Psoas muscle (tissue), 8 donors: ENCODE results near the gene HOXA4. TPM values are rescaled to one million over a fixed set of nuclear protein-coding genes. Genes with fewer than 3 reads are reported as not detected.
A peak's percentile ranks its signal among the peaks of the same experiment; 100 is the strongest.

Source experiments
- ATAC-seq, 4 donors: fragments of 200-7000 bp; cut with Tn5 transposase; one replicate each; pipeline ENCODE4 v1.9.1; 2020; ENCODE audit warnings: moderate library complexity in 3 of 4, mild to moderate bottlenecking in 2 of 4
- DNase-seq, 2 donors: peaks; one replicate each; pipeline ENCODE4 v3.0.0-alpha.2; 2020
- H3K27ac ChIP-seq: fragments of 200-600 bp; one replicate; pipeline ENCODE4 v1.8.0; 2022
- H3K27me3 ChIP-seq, 3 donors: fragments of 200-600 bp in 1 of 3; one replicate each; pipeline versions ENCODE4 v1.6.1 to v1.8.0; 2013 to 2022; ENCODE audit warnings: low read length in 2 of 3, mild to moderate bottlenecking in 2 of 3, moderate library complexity in 1 of 3; ENCODE audit not compliant: insufficient read depth in 3 of 3
- H3K36me3 ChIP-seq, 2 donors: fragments of 200-600 bp in 1 of 2; one replicate each; pipeline versions ENCODE4 v1.6.1 to v1.8.0; 2013 to 2022; ENCODE audit warnings: low read depth in 1 of 2, mild to moderate bottlenecking in 1 of 2, moderate library complexity in 1 of 2; ENCODE audit not compliant: insufficient read depth in 1 of 2
- H3K4me1 ChIP-seq: fragments of 200-600 bp; one replicate; pipeline ENCODE4 v1.8.0; 2022
- H3K4me3 ChIP-seq: fragments of 200-600 bp; one replicate; pipeline ENCODE4 v1.8.0; 2022; ENCODE audit warnings: mild to moderate bottlenecking
- H3K9me3 ChIP-seq: fragments of 200-600 bp; one replicate; pipeline ENCODE4 v1.8.0; 2022
- WGBS, 3 donors: extraction: QIAGEN DNeasy Blood & Tissue Kit; methylation state at CpG; one replicate each; pipeline versions ENCODE4 v1.1.6 to v1.1.7; 2013; 5-methylcytosine and 5-hydroxymethylcytosine counted together
- intact Hi-C, 2 donors: fragments of 100-400 bp; cut with DNase I; formaldehyde crosslinking; loops; one replicate each; pipeline versions ENCODE4 v1.11.0 to v1.14.2; 2022
- polyA plus RNA-seq, 3 donors: library from polyadenylated mRNA; stranded (reverse); fragments of 200-250 nt; gene quantifications; one replicate each; pipeline ENCODE4 v1.2.3, GENCODE V29; 2013
- total RNA-seq, 4 donors: library from RNA; stranded (reverse); fragmentation: NEBNext Ultra II Directional in 2 of 4; extraction: Animal tissue kit (Norgen Biotek cat#: 25700) in 2 of 4; gene quantifications; one replicate each; pipeline versions ENCODE4 v1.2.1 to v1.2.4, GENCODE V29; 2021 to 2023
- TF ChIP-seq, protein P1 (sequence below): fragments of 200-600 bp; IDR thresholded peaks from one replicate; pipeline ENCODE4 v1.8.0; 2022; ENCODE audit warnings: antibody characterized with exemption
- donor health status: healthy with polysubstance abuse.
- donor health status: DM: no; HTN: no; CAD: no; lungs with moderate emphysema.
- donor health status: Bipolar disorder and iron deficiency.
- donor health status: healthy.
- donor health status: DM: yes; HTN: yes; CAD: no.
- donor health status: DM: no; HTN: no; CAD: no.
- donor health status: DM: no; HTN: no; CAD: no.
- donor health status: DM: yes; HTN: yes; CAD: no.

The HOXA4 gene
- total and polyA plus RNA-seq, 7 donors, result 6.8 to 20.8 (median 10.1) TPM

DNA sequence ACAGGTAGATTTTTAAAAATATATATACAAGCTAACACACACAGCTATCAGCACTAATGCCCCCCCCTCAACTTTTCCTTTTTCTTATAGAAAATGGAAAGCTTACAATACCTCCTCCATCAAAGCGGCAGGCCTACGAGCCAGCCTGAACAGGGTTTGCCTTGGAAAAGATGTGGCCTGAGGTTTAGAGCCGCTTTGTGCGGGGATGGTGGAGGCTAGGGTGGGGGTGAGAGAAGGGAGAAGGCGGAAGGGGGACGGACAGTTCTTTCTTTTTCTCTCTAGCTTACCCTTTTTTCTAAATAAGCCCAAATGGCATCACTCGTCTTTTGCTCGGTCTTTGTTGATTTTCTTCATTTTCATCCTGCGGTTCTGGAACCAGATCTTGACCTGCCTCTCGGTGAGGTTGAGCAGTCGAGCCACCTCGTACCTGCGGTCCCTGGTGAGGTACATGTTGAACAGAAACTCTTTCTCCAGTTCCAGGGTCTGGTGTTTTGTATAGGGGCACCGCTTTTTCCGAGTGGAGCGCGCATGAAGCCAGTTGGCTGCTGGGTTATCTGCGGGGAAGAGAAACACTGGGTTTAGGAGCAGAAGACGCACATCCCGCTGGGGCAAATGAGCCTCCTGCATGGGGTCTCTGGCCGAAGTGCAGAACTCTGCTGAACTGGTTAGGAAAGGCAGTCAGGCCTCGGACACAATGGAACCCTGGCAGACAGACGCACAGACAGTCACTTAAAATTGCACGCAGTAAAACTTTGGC, 32.9 kb upstream of the HOXA4 start:
- no peaks in the 10 kb centered on the region for H3K27me3 ChIP-seq
- H3K27ac ChIP-seq, result peak overlapping the region; percentile 92
- no peaks in the 10 kb centered on the region for H3K36me3 ChIP-seq
- intact Hi-C loops, result loop anchor here (2.0 to 10.0 kb wide), 5 partner anchors 766 to 1599 kb away; partner anchors contain the start of genes CBX3 (in 1 of the 2) and HNRNPA2B1 (in 1 of the 2)
- ATAC-seq (no peak), DNase-seq (peak in 1 of 2 donors; percentile 46)
- TF ChIP-seq, protein P1, sequence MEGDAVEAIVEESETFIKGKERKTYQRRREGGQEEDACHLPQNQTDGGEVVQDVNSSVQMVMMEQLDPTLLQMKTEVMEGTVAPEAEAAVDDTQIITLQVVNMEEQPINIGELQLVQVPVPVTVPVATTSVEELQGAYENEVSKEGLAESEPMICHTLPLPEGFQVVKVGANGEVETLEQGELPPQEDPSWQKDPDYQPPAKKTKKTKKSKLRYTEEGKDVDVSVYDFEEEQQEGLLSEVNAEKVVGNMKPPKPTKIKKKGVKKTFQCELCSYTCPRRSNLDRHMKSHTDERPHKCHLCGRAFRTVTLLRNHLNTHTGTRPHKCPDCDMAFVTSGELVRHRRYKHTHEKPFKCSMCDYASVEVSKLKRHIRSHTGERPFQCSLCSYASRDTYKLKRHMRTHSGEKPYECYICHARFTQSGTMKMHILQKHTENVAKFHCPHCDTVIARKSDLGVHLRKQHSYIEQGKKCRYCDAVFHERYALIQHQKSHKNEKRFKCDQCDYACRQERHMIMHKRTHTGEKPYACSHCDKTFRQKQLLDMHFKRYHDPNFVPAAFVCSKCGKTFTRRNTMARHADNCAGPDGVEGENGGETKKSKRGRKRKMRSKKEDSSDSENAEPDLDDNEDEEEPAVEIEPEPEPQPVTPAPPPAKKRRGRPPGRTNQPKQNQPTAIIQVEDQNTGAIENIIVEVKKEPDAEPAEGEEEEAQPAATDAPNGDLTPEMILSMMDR, result no peak
- H3K4me3 ChIP-seq, result peak overlapping the region; percentile 79
- 47 to 52% (median 50%) methylated on average over 24 of the region's 24 CpGs for WGBS, 3 donors
- H3K9me3 ChIP-seq, result no peaks in the 10 kb centered on the region
- peaks cover 28% of the 10 kb centered on the region for H3K4me1 ChIP-seq

DNA sequence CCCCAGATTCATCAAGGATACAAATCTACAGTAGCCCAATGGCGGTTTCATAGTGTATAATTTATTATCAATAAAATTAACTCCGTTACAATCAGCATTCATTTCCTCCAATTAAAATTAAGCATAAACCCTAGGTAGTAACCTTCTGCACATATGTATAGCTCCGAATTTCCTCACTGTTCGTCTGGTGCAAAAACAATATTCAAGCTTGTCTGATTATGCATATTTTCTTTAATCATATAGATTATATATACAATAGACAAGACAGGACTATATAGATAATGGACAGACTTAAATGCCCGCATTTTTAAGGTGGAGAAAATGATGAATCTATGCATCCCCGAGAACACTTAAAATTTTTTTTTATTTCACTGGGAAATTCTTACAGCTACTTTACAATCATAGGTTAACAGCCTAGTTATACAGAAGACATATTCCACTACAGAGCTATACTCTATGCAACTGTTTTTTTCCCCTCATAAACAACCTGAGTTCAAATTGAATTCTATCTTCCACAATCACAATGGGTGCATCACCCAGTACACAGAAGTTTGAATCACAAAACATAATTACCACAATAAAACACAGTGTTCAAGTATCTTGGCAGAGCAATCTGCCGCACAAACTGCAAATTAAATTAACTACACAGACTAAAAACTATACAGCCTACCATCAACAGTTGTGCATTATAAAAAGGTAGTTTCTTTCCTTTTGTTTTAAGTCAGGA, 32.2 kb upstream of the HOXA4 start:
- no peak for ATAC-seq

GRCh38 chr7:27161721-27162560, 31.4 kb upstream of the HOXA4 start:
- Histone ChIP-seq H3K27ac (peak overlapping the region; percentile 86), H3K4me1 (peaks cover 18% of the 10 kb centered on the region), H3K9me3 (no peaks in the 10 kb centered on the region), H3K4me3 (peak overlapping the region; percentile 79), H3K36me3 (no peaks in the 10 kb centered on the region), H3K27me3 (no peaks in the 10 kb centered on the region)
- TF ChIP-seq, protein P1, result no peak
- intact Hi-C loops, result loop anchor here (2.0 to 10.0 kb wide), 9 partner anchors 309 to 1597 kb away; partner anchors contain the start of genes CBX3 (in 1 of the 2) and HNRNPA2B1 (in 1 of the 2)
- DNase-seq (peak in 1 of 2 donors; percentile 59), ATAC-seq (no peak)
- WGBS, 3 donors, result 63 to 68% (median 63%) methylated on average over 24 to 30 of the region's 30 CpGs

More for the DNA sequence above, 32.2 kb upstream of the HOXA4 start:
- Histone ChIP-seq H3K9me3 (no peaks in the 10 kb centered on the region), H3K27ac (peak overlapping the region; percentile 92), H3K36me3 (no peaks in the 10 kb centered on the region), H3K4me3 (peak overlapping the region; percentile 79), H3K4me1 (peaks cover 22% of the 10 kb centered on the region), H3K27me3 (no peaks in the 10 kb centered on the region)
- 65 to 74% (median 70%) methylated on average over 7 of the region's 7 CpGs for WGBS, 3 donors
- intact Hi-C loops, result loop anchor here (5.0 to 10.0 kb wide), 4 partner anchors 765 to 1598 kb away; partner anchors contain the start of genes CBX3 (in 1 of the 2) and HNRNPA2B1 (in 1 of the 2)
- DNase-seq, result no peak
- TF ChIP-seq, protein P1, result no peak

DNA sequence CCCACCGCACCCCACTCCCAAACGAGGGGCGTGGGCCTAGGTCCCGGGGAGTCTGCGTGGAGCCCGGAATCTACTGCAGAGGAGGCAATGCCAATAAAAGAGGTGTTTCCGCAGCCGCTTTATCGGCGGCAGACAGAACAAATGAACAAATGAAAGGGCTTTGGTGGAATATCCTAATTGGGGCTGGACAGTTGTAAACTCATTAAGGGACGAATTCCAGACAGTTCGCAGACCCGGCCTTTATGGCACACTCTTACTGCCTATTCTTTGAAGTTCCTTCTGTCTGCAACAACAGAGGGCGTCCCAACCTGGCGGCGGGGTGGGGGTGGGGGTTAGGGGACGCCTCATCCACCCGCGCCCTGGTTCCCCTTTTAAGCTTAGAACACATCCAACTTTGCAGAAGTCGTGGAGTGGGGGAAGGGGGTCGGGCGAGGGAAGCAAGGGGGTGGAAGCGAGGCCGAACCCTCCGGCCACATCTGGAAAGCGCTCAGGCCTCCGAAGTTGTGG, 30.7 kb upstream of the HOXA4 start:
- ATAC-seq (no peak), DNase-seq (peak; percentile 27 to 62)
- peak overlapping the region; percentile 79 for H3K4me3 ChIP-seq
- H3K27ac ChIP-seq, result peak overlapping the region; percentile 86
- intact Hi-C loops, result loop anchor here (2.0 to 10.0 kb wide), 9 partner anchors 308 to 1596 kb away; partner anchors contain the start of genes CBX3 (in 1 of the 2) and HNRNPA2B1 (in 1 of the 2)
- no peaks in the 10 kb centered on the region for H3K36me3 ChIP-seq
- H3K27me3 ChIP-seq, result no peaks in the 10 kb centered on the region
- TF ChIP-seq, protein P1, result no peak
- WGBS, 3 donors, result 24 to 25% (median 24%) methylated on average over 25 to 27 of the region's 27 CpGs
- H3K9me3 ChIP-seq, result no peaks in the 10 kb centered on the region
- H3K4me1 ChIP-seq, result peaks cover 18% of the 10 kb centered on the region
